ENCODE measurements around the gene PTPN7. TPM values are rescaled to one million over a fixed set of nuclear protein-coding genes. Genes with fewer than 3 reads are reported as not detected.

Gene PTPN7
- total and polyA plus RNA-seq, 2 of the 13 experiments (the other 11 are each of a cell fraction or from before 2014, with no cell fraction given) = not detected

DNA sequence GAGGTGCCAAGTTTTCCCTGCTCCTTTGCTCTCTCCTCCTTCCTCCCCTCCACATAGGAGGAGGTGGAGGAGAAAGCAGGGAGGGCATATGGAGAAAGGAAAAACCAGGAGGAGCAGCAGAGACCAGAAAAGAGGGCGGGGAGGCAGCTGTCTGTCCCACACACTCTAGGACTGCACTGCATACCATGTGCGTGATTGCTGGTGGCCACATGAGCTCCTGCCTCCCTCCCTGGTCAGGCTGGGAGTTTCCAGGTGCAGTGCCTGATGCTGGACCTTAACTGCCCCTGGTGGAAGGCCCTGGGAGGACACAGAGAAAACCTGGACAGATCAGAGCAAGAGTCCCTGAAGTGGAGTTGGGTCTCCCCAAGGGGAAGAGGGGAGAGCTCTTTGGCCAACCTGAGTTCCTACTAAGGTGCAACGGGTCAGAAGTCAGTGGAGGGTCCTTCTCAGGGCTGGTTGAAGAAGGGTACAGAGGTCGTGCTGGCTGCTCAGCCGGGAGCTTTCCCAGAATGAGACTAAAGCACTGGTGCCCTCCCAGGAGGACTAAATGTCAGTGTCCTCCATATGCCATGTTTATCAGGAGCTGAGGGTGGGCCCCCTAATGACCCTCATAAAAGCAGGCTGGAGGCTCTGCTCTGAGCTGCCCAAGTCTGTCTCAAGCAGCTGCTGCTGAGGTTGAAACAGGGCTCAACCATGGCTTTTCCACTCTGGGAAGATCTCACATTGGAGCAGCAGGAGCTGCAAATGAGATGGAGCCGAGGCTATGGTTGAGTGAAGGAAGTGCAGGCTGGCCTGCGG is 29.7 kb upstream of the PTPN7 start (continued):
- TF ChIP-seq TFDP1 (CRISPR knock-in tag; IDR thresholded peaks at IDR 0.05; ENCODE audit: borderline replicate concordance) = peak; percentile 53; the same call in 1 of the 2 replicates
- no peak for TF ChIP-seq ZNF256 (CRISPR knock-in tag; conservative IDR thresholded peaks at IDR 0.05)
- no peak for TF ChIP-seq ZNF142 (CRISPR knock-in tag; IDR thresholded peaks at IDR 0.05)
- TF ChIP-seq CTCF (CRISPR knock-in tag; IDR thresholded peaks at IDR 0.05) = peak; percentile 52
- TF ChIP-seq, protein P1, sequence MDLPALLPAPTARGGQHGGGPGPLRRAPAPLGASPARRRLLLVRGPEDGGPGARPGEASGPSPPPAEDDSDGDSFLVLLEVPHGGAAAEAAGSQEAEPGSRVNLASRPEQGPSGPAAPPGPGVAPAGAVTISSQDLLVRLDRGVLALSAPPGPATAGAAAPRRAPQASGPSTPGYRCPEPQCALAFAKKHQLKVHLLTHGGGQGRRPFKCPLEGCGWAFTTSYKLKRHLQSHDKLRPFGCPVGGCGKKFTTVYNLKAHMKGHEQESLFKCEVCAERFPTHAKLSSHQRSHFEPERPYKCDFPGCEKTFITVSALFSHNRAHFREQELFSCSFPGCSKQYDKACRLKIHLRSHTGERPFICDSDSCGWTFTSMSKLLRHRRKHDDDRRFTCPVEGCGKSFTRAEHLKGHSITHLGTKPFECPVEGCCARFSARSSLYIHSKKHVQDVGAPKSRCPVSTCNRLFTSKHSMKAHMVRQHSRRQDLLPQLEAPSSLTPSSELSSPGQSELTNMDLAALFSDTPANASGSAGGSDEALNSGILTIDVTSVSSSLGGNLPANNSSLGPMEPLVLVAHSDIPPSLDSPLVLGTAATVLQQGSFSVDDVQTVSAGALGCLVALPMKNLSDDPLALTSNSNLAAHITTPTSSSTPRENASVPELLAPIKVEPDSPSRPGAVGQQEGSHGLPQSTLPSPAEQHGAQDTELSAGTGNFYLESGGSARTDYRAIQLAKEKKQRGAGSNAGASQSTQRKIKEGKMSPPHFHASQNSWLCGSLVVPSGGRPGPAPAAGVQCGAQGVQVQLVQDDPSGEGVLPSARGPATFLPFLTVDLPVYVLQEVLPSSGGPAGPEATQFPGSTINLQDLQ (CRISPR knock-in tag; IDR thresholded peaks at IDR 0.05) = 0 out of 2 replicates have a peak, but pooled peaks have one; percentile 29
- TF ChIP-seq HMGXB4 (CRISPR knock-in tag; IDR thresholded peaks at IDR 0.05; ENCODE audit: borderline replicate concordance in 1 of 2, low read depth in 1 of 2) = peak in 1 of 2 experiments; percentile 44; a peak in 2 of 4 replicates
- no peak for TF ChIP-seq ZNF878 (CRISPR knock-in tag; IDR thresholded peaks at IDR 0.05)
- TF ChIP-seq ZBTB42 (CRISPR knock-in tag; IDR thresholded peaks at IDR 0.05) = 0 out of 2 replicates have a peak, but pooled peaks have one; percentile 39
- peak; percentile 44; the same call in 1 of the 2 replicates for TF ChIP-seq ZFP91 (CRISPR knock-in tag; IDR thresholded peaks at IDR 0.05; ENCODE audit: borderline replicate concordance)
- TF ChIP-seq ZNF20 (CRISPR knock-in tag; IDR thresholded peaks at IDR 0.05) = no peak
- no peak for TF ChIP-seq SUZ12 (IDR thresholded peaks at IDR 0.05; ENCODE audit: low read depth, low read length)
